KG1 (cell line): Measurements from ENCODE around the gene ZNF579.
"Not testable (repeated sequence)": the region's sequence is repeated elsewhere in the genome, so short reads cannot be mapped to it uniquely, and the experiment has no call there.

ENCODE experiments used
- DNase-seq: peaks from one replicate; lab custom pipeline; 2025; lab: John Stamatoyannopoulos, UW

The ZNF579 gene

DNA sequence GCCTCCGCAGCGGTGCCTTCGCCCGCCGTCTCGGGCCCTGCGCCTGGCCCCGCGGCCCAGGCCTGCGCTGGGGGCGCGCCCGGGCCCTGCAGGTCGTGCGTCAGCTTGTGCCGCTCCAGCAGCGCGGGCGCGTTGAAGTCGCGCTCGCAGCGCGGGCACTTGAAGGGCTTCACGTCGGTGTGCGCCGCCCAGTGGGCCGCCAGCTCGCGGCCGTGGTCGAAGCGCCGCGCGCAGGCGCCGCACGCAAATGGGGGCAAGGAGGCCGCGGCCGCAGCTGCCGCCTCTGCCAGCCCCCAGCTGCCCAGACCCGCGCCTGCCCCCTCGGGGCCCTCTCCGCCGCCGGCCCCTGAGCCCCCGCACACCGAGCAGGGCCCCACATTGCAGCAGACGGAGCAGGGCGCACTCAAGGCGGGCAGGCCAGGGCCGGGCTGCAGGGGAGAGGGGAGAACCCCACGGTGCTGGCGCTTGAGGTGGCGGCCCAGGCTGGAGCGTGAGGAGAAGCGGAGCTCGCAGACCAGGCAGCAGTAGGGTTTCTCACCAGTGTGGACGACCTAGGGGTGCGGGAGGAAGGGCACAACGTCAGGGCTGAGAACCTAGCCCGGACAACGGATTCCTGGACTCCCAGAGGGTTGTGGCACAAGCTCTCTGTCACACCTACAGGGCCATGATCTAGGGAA lies 12.6 kb upstream of the ZNF579 start:
- DNase-seq: no peak

GRCh38 chr19:55592391-55593090 lies 11.9 kb upstream of the ZNF579 start:
- no peak for DNase-seq

DNA sequence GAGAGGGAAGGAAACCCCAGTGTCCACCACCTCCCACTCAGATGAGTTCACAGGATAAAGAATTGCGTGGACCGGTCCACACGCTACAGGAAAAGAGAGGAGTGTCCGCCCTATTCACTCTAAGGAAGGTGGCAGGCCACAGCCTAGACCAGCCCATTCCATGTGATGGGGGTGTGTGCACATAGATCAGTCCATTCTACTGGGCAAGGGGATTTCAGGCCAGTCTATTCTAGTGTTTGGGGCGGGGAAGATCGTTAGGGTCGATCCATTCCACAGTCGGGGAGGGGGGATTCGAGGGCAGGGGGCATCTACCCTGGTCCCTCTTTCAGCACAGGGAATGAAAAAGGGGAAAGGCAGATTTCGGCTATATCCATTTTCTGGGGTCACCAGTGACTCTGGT lies 10.9 kb upstream of the ZNF579 start:
- DNase-seq: no peak

DNA sequence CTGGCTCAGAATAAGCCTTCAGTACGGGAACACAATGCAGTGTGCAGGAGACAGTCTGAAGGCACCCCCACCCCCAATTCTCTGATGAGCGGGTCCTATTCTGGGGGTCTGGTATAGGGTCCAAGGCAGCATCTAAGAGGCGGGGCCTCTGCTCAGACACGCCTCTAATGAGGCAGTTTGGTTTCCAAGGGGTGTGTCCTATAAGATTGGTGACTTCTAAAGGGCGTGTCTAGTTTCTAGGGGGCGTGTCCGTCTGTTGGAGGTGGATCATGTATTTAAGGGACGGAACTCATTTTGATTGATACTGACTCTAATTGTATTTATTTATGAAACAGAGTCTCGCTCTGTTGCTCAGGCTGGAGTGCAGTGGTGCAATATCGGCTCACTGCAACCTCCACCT lies 10.0 kb upstream of the ZNF579 start:
- DNase-seq: no peak

DNA sequence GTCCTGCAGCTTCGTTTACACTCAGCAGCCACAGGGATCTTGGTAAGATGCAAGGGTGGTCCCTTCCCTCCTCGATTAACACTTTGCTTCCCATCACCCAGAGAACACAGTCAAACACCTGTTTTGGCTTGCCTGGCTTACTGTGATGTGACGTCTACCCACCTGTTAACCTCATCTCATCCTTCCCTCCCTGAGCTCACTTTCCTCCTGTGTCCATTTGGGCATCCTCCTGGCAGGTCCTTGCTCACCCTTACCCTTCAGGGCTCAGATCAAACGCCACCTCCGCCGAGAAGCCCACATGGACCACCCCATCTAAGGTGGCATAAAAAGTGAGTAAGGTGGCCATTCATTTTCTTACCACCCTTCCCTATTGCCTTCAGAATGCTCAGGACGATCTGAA lies 9.5 kb upstream of the ZNF579 start:
- DNase-seq: no peak

DNA sequence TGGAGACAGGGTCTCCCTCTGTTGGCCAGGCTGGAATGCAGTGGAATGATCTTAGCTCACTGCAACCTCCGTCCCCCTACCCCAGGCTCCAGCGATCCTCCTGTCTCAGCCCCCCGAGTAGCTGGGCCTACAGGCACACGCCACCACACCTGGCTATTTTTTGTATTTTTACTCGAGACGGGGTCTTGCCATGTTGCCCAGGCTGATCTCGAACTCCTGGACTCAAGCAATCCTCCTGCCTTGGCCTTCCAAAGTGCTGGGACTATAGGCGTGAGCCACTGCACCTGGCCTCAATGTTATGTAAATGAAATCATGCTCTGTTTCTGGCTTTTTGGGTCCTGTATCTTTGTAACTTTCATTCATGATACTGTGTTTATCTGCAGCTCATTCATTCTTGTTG lies 8.1 kb upstream of the ZNF579 start:
- DNase-seq: no peak

DNA sequence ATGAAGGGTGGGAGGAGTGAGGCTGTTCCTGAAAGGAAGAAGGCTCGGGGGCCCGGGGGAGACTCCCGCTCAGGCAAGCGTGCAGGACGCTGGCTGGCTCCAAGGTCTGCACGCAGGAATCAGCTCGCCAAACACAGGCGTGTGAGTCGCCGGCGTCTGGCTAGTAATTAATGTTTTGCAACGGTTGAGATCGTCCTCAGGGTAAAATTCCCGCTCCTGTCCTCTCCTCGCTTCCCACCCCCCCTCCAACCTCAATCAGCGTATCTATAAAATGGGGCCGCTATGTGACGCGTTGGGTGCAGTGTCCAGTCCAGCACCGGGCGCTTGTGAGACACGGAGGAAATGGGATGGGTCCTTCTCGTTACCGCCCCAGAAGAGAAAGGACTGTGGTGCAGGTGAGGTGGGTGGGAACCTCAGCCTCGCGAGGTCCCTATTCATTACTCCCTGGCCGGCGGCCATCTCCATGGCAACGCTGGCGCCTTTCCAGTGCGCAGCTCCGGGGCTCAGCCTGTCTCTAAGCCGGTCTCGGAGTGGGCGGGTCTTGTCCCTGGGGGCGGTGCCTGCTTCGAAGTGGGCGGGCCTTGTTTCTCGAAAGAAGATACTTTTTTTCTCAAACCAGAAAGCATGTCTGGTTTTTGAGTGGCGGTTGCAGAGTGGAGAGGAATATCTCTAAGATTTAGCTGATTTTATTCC lies 6.5 kb upstream of the ZNF579 start:
- DNase-seq: peak; percentile 18

DNA sequence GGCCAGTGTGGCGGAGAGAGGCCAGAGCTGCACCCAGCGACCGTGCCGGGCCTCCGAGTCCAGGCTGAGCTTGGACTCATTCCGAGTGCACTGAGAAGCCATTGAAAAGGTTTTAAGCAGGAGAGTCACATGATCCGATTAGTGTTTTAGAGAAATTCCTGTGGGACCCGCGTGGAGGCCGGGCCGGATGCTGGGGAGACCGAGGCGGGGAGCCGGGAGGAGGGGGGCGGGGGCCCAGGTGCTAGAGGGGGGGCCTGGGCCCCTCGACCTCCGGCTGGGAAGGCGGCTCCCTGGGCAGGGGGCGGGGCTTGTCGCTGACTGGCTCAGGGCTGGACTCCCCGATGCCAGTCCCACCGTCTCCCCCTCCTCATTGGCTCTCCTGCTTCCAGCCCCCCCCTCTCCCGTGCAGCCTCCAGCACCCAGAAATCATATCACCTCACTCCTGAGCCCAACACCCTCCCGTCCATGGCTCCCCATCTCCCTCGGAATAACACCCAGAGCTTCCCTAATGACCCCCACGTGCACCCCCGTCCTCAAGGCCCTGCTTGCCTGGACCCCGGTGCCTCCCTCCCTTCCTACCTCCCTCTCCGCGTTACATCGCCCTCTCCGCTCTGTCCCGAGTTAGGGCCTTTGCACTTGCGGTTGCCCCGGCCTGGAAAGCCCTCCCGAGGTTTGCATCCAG lies 5.2 kb upstream of the ZNF579 start:
- no peak for DNase-seq

DNA sequence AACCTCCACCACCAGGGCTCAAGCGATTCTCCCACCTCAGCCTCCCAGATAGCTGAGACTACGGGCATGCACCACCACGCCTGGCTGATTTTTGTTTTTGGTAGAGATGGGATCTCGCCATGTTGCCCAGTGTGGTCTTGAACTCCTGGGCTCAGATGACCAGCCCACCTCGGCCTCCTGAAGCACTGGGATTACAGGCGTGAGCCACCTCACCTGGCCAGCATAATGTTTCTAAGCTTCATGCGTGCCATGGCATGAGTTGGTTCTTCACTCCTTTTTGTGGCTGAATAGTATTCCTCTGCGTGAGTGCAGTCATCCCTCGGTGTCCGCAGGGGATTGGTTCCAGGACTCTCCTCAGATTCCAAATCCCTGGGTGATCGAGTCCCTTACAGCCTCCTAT lies 4.2 kb upstream of the ZNF579 start:
- no peak for DNase-seq

DNA sequence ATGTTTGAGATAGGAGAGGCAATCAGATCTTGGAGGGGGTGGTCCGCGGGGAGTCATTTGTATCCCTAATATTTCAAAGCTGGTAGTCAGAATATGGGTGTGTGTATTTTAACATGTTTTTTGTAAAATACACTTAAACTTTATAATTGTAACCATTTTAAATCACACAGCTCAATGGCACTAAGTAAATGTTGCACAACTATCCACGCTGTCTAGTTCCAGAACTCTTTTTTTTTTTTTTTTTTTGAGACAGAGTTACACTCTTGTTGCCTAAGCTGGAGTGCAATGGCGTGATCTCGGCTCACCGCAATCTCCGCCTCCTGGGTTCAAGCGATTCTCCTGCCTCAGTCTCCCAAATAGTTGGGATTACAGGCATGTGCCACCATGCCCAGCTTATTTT lies 3.2 kb upstream of the ZNF579 start:
- DNase-seq: not testable (repeated sequence)

DNA sequence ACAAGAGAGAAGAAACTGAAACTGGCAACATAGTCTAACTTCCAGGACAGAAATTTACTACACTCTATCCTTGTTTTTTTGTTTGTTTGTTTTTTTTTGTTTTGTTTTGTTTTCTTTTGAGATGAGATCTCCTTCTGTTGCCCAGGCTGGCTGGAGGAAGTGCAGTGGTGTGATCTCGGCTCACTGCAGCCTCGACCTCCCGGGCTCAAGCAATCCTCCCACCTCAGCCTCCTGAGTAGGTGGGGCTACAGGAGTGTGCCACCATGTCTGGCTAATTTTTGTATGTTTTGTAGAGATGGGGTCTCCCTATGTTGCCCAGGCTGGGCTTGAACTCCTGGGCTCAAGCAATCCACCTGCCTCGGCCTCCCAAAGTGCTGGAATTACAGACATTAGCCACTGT lies 1.6 kb upstream of the ZNF579 start:
- DNase-seq: not testable (repeated sequence)

- no peak for DNase-seq
Measured at GRCh38 chr19:55581823-55582223, 1.2 kb upstream of the ZNF579 start.

DNA sequence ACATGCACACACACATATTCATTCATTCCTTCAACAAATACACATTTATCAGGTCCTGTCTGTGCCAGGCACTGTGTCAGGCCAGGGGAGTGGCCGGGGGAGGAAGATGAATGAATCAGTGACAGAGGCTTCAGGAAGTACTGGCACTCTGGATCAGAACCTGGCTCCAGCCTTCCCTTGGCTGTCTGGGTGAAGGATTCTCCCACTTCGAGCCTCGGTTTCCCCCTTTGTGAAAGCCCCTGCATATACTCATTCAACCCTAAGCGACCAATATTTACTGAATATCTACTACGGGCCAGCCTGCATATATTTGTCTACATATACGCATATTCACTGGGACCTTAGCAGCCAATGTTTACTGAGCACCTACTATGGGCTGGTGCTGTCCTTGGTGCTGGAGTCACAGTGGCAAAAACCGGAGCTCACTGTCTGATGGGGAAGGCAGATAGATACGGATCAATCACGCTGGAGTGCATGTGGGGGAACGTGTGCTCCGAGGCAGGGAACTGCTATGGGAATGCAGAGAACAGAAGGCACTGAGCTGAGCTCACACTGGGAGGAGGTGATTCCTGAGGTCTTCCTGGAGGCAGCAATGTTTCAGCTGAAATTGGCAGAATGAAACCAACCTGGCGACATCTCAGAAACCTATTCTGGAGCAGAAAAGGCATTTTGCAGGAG lies 636 bp upstream of the ZNF579 start:
- DNase-seq: no peak

DNA sequence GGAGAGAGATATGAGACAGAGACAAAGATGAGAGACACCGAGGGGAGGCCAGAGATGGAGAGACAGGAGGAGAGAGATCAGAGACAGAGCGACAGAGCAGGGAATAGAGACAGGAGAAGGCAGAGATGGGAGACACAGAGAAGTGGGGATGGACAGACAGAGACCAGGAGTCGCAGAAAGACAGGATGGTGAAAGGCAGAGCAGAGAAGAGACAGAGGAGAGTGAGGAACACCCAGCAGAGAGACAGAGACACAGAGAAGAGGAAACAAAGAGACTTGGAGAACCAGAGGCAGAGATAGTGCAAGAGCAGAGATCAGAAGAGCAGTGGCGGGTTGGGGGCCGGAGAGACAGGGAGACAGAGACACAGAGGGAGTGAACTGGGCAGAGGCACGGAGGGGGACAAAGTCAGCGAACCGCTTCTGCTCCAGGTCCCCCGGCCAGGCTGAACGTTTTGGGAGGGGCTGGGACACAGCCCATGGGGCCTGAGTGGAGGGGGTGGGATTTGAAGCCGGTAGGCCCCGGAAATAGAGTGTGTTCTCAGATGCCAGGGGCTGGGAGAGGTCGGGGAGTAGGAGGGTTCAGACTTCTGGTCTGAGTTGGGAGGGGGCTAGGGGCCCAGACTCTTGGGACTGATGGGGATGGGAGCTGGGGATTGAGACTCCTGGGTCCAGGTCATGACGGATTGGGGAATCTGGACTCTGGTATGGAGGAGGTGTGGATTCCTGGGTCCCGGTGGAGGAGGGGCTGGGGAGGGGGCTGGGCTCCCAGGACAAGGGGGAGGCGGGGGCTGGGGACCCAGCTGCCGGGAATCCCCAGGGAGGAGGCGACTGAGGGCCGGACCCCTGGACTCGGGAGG lies 654 bp downstream of the ZNF579 start:
- DNase-seq: no peak

DNA sequence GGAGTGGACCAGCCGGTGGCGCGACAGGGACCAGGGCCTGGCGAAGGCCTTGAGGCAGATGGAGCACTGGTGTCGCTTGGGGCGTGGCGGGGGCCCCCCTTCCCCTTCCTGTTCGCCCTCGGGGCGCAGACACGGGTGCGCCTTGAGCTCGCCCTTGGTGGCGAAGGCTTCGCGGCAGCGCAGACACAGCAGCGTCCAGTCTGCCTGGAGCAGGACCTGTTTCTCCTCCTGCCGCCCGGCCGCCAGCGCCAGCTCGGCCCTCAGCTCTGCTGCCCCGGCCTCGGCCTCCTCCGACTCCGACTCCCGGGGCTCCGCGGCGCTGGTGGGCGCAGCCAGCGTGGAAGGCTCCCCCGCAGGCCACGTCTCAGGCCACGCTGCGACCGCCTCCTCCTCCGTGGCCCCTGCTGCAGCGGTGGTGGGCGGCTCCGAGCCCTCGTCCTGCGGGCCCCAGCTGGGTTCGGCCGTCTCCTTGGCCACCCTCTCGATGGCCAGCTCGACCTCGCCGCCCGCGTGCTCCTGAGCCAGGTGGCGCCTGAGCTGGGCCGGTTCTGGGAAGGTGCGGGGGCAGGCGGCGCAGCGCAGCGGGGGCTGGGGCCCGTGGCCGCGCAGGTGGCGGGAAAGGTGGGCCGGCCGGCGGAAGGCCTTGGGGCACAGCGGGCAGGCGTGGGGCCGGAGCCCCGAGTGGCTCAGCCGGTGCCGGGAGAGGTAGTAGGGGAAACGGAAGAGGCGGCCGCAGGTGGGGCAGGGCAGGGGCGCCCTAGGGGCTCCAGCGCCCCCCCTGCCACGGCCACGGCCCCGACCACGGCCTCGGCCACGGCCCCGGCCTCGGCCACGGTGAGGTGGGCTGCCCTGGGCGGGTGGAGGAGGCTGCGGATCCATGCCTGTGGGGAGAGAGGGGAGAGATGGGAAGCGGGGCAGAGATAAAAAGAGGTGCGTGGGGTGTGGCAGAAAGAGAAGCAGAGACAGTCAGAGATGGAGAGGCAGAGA lies 1.6 kb downstream of the ZNF579 start:
- no peak for DNase-seq

GRCh38 chr19:55578031-55578760 lies 2.5 kb downstream of the ZNF579 start:
- DNase-seq: no peak

- DNase-seq: no peak
Measured at GRCh38 chr19:55576746-55577145, 3.9 kb downstream of the ZNF579 start.

GRCh38 chr19:55573929-55574328 lies 6.7 kb downstream of the ZNF579 start:
- DNase-seq: not testable (repeated sequence)

DNA sequence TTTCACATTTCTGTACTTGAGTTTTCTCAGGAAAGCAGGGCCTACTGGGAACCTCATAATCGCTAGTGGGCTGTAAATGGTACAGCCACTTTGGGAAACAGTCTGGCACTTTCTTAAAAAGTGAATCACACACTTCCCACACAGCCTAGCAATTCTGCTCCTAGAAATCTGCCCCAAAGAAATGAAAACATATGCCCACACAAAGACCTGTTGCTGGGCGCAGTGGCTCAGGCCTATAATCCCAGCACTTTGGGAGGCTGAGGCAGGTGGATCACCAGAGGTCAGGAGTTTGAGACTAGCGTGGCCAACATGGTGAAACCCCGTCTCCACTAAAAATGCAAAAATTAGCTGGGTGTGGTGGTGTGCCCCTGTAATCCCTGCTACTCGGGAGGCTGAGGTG lies 11.2 kb downstream of the ZNF579 start:
- DNase-seq: not testable (repeated sequence)
